CD4-positive, alpha-beta T cell treated with Interleukin-12 subunit alpha and Interleukin-12 subunit beta, for 1 hour (primary cell): ENCODE data around the gene TUBE1.
"Not testable (repeated sequence)": the region's sequence is repeated elsewhere in the genome, so short reads cannot be mapped to it uniquely, and the experiment has no call there.

ENCODE experiments used
- DNase-seq: peaks from one replicate; pipeline ENCODE4 v3.0.0-alpha.2; 2020

Gene TUBE1

DNA sequence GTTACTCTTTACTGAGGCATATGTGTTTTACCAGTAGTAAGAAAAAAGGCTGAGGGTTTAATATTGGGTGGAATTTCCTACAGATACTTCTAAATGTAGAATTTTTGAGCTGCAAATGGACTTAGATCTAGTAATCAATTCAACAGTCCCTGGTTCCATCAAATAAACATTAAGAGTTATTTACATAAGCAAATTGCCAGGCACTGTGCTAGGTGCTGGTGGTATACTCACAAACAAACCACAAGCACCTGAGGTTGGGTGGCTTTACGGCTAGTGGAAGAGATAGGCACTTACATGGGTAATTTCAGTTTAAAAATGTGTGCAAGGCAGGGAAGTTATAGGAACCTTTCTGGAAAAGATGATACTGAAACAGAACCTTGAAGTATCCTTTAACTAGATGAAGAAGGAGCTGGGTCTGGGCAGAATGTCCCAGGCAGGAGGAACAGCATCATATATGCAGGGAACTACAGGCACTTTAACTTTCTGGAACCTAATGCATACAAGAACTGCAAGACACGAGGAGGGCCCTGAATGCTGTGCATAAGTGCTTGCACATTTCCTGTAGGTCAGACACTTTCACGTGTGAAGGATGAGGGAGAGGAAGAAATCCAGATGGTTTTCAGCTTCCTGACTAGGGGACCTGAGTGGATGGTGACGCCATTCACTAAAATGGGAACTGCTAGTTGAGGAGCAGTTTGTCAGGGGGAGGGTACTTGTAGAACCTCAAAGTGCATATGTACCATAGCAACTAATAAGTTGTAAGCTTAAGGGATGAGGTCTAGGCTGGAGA is 28.8 kb downstream of the TUBE1 start:
- no peak for DNase-seq

DNA sequence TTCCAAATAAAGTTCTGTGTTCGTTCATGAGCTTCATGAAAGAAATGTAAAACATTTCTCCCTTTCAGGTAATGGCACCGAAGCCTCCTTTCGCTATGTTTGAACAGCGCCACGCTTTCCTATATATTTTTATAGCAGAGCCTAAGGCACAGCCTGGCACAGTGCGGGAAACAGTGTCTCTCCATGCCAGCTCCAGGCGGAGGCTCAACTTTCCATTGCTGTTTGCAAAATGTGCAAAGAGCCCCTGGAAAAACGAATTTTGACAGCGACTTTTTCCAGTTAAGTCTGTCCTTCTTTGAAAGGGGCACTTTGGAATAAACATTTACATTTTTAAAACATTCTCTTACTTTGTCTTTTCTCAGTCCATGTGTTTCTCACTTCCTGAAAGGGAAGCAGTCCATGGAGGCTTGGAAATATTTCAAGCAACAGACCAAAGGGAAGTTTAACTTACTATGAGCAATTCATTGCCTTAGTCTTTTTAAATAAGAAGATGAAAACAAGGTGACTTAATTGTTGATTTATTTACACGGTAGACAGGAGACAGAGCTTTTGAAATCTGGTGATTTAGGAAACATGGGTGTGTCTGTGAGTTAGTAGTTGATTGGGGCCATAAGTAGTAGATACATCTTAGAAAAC is 32.6 kb downstream of the TUBE1 start:
- DNase-seq, result no peak

DNA sequence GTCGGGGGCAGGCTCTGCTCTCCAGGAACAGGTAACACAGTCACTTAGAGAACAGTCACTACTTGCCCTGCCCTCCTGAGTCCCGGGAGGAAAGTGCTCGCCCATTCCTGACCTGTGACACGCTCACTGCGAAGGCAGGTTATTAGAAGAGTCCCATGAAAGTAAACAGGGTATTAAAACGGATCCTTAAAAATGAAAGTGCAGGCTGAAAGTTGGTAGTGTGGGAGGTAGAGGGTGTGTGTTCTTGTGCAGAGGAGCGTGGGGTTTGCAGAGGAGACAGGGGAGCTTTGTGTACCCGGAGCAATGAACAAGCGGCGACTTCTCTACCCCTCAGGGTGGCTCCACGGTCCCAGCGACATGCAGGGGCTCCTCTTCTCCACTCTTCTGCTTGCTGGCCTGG is 33.3 kb downstream of the TUBE1 start, which contains the start of gene CCN6:
TSS of gene CCN6 (plus strand) at position 104 of the 400 bp plus-strand sequence. CDS start at position 358, 254 bp downstream.
- DNase-seq, result no peak

DNA sequence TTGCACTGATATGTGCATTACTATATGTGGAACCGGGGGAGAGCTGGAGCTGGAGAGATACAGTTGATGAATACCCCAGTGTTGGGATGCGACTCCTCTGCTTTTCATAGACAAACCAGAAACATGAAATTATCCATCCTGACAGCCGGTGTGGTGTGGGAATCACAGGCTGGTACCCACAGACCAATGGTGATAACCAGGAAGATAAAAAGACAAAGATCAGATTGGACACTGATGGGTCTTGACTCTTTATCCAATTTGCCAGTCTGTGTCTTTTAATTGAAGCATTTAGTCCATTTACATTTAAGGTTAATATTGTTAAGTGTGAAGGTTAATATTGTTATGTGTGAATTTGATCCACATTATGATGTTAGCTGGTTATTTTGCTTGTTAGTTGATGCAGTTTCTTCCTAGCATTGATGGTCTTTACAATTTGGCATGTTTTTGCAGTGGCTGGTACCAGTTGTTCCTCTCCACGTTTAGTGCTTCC is 36.0 kb downstream of the TUBE1 start:
- DNase-seq, result not testable (repeated sequence)

DNA sequence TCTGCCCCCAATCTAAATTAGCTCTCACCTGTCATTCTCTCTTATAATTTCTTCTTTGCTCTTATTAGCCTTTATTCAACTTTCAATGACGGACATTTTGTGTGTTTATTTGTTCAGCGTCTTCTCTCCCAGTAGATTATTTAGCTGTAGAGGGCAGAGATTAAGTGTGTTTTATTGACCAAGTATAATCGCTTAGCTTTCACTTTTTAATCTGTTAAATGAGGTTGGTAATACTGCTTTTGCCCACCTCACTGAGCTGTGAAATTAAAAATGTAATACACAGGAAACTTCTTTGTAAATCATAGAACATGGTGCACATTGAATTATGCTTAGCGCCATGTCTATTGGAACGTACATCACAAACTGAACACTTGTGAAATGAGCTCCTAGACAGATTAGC is 36.9 kb downstream of the TUBE1 start:
- no peak for DNase-seq

DNA sequence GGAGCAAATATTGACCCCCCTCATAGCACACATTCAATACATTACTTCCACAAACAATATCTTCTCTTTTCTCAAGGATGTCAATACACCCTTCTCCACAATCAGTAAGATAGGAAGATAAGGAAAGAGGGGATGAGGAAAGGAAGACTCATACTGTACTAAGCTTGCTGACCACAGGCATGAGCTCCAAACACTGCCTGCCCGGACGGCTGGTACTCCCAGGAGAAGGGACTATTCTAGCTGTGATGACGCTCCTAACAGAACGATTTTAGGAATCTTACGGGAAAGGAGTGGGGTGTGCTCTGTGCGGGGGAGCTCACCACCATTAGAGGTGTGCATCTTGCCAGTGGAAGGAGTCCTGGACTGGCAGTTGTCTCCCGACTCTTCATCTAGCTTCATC is 37.3 kb downstream of the TUBE1 start:
- no peak for DNase-seq

DNA sequence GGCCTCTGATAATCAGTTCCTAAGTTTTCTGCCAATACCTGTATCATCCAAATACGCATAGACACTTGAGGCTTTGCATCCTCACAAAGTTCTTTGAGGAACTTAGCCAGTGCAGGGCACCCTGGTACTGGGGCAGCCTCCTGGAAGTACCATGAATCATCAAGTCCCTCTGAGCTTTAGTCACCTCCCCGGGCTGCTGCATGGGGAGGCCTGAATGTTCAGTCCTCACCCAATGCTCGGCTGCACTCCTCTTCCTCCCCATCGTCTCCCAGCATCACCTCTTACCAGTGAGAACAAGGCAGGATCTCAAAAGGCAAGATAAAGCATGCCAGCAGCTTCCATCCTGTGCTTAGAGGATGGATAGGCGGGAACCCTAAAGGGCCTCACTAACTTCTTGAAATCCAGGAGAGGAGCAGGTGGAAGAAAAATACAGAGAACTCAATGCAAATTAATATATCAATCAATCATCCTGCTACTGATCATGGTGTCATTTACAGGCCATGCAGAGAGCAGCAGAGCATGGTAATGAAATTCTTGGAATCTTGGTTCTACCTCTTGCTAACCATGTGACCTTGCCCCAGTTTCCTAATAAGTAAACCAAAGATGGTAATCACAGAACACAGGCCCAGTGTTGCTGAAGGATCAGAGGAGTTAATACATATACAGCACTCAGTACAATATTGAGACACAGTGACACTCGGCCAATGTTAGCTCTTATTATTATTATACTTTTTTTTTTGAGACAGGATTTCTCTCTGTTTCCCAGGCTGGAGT is 38.1 kb downstream of the TUBE1 start:
- DNase-seq, result no peak

DNA sequence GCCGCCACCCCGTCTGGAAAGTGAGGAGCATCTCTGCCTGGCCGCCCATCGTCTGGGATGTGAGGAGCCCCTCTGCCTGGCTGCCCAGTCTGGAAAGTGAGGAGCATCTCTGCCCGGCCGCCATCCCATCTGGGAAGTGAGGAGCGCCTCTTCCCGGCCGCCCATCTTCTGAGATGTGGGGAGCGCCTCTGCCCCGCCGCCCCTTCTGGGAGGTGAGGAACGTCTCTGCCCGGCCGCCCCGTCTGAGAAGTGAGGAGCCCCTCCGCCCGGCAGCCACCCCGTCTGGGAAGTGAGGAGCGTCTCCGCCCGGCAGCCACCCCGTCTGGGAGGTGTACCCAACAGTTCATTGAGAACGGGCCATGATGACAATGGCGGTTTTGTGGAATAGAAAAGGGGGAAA is 39.8 kb downstream of the TUBE1 start:
- not testable (repeated sequence) for DNase-seq

DNA sequence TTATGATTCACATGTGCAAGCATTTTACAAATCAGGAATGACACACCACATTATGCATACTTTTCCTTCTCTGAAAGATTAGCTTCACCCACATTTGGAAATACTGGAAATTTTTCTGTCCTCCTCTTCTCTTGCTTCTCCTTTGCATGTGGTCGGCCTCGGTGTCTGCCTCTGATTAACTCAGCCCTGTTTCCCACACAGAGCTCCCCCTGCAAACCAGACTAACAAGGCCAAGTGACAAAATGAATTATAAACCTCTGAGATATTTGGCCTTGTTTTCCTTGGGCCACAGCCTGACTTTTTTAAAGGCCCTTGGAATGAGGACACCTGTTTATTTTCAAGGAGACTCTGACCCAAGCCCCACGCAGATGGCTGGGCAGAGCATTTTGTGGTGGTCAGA is 42.4 kb downstream of the TUBE1 start:
- DNase-seq, result no peak

DNA sequence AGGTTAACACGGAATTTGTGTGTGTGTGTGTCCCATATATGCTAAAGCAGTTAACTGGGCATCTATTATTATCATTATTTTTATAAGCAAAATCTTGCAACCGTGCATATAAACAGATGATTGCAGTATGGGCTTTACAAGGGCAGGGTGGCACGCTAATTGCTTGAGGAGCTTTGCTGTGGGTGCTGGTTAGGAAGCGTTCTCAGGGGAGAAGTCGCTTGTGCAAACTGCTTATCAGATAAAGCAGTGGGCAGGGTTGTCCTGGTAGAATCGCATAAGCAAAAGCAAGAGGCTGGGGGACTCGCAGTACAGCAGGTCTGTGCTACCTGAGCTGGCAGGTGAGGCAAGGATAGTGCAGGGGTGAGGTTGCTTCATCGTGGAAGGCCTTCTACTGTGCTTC is 43.1 kb downstream of the TUBE1 start:
- DNase-seq, result no peak

DNA sequence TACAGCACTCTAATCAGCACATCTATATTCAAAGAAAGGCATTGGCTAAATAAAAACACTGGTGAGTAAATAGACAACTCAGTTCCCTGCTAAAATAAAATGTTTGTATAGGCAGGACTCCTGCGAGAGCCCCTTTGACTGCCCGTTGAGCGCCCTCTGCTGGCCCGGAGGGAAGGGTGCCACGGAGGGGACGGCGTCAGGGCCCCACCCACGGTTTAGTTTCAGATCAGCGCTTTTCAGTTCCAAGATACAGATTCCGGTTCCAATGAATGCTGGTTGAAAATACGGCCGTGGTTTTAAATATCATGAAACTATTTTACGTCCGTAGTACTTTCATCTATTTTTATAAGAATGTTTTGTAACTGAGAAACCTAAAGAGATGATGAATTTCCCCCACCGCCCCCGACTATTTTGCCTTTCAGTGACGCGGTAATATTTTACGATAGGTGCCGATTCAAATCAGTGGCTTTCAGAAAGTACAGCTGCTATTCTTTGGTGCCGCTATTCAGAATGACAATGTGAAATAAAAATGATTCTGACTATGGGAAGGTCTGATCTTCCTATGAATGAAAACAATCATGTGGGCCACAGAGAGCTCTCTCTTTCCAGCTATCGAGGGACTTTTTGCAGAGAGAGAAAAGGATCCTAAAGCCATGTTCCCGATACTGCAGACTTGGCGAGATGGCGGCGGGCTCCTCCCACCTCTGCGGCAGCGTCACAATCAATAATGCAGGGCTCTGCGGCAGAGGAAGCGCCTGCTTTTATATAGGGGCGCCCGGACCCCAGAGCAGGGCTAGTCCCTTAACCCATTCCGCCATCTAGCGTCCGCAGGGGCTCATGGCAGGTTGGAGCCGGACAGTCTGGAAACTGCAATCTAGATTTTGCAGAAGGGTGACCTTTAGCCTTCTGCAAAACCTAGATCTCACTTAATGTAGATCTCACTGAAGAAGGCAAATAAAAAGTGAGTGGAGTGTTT is 44.0 kb downstream of the TUBE1 start:
- DNase-seq, result peak; percentile 93

DNA sequence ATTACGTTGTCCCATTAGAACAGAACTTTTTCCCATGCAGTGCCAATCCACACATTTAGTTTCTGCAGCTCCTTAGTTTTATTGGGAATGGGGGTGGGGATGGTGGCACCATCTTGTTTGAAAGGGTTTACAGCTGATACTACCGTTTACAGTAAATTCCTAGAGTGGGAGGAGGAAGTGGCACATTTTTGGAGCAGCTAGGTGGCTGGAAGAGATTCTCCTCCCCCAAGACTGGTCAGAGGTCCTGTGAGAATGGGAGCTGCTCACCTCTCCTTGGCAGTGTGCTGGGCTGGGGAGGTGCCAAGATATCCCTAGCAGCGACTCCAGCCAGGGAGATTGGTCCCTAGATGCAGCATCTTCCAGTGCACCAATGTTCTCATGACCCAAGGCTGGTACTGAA is 45.7 kb downstream of the TUBE1 start:
- DNase-seq, result no peak

DNA sequence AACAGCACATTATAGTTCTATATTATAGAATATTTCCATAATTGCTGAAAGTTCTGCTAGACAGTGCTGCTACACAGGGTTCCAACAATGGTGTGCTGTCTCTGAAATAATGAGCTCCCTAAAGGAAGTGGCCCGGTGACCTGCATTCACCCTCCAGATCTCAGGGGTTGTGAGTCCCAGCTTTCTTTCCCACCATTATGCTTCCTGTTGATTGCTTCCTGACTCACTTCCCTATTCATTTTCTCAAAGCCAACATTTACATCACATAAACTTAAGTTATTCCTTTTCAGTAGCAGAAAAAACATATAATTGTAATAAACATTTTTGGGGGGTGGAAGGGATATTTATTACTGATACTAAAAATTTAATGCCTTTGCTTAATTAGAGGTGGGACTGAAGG is 46.3 kb downstream of the TUBE1 start:
- DNase-seq, result no peak

DNA sequence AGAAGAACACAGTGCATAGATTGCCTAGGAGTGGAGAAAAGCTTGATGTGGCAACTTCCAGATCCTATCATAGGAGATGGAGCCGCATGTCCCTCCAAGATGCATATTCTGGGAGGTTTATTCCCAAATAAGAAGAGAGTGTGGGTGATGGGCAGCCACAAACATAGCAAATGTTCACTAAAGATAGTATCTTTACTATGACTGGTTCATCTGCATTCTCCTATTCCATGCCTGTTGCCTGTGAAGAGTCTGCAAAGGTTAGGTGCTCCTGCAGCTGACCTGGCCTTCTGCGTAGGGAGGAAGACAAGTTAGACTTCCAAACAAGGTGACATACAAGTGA is 47.9 kb downstream of the TUBE1 start:
- DNase-seq, result no peak

DNA sequence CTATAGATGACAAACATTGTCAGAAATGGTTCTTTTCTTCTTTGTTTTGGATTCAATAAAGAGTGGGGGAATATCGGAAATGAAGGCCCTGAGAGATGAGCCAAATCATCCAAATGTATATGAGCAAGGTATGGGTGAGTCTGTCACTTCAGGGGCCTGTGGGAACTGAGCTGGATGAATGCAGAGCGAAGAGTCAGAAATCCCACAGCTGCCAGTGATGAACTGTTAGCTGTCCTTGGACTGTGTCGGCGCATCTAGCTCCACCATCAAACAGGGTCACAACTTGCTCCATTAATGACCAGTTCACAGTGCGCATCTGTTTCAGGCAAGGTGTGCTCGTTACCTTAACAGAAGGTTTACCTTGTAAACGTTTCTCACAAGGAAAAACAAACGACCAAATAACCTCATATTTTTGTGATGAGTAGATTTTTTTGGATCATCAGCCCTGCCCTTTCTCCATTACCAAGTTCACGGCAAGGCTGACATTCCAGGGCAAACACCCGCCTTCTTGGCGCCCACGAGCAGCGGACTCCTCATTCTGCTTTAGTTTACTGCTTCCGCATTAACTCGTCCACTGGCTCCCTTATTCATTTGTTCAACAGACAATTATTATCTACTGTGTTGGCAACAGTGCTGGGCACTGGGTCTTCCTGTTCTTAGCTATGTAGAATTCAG is 48.4 kb downstream of the TUBE1 start:
- DNase-seq, result no peak

DNA sequence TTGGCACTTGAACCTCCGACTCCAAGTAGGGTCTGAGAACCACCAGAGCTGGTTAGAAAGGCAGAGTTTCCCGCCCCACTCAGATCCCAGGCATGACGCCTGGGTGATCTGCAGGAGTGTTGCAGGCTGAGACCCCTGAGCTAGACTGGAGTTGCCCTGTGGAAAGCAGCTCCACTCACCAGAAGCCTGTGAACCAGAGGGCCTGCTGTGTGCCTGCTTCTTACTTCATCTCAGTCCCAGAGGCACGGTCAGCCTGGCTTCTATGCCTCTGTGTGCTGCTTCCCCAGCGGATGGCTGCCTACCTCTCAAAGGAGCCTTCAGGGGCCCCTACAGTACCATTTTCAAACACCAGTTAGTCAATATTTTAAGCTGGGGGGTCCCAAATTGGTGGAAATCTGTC is 49.0 kb downstream of the TUBE1 start:
- DNase-seq, result no peak

DNA sequence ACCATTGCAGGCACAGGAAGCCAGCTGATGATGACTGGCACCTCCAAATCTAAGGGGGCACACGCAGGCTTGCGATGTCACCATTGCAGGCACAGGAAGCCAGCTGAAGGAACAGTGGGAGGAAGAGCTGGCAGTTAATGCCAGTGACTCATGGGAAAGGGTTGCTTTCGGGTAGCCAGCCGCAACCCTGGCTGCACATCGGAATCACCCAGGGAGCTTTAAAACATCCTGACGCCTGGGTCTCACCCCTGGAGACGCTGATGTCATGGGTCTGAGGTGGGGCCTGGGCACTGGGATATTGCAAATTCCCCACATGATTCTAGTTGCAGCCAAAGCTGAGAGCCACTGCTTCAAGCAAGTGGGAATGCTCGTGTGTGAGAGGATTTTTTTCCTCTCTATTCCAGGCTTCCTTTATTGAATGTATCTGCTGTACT is 49.5 kb downstream of the TUBE1 start:
- DNase-seq, result no peak

DNA sequence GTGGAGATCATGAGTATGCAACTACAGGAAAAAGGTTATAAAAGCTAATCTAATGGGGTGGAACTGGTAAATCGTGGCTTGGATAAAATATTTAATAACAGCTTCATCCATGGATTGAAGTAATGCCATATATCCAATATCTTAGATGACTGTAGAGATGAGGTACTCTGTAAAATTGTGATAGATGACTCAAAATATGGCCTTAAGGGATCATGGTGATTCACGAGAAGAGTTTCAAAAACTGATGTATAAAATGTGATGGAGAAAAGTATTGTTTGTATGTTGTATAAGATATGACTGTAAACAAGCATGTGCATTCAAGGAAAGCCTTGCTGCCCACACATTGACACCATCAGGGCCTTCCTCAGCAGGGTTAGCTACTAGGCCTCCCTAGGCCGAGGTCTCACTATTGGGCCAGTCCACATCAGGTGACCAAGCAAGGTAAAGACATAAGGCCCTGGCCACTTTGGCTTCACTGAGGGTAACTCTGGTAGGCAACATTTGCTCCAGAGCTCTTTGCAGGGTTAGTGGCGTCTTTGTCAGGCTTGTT is 51.1 kb downstream of the TUBE1 start:
- DNase-seq, result no peak

DNA sequence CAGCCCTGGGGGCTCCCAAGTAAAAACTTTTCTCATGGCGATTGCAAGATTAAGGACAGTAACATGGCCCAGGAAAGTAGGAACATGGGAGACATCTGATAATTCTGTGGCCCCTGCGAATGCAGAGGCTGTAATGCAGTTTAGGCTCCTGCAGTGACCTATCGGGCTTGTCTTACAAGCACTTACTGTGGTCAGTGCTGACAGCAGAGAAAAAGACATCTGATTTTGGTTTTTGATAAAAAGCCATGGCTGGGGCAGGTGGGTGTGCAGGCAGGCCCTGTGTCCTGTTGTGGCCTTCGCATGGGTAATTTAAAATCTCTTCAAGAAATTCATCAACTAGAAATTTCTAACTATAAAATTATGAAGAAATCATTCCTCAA is 52.7 kb downstream of the TUBE1 start:
- no peak for DNase-seq

DNA sequence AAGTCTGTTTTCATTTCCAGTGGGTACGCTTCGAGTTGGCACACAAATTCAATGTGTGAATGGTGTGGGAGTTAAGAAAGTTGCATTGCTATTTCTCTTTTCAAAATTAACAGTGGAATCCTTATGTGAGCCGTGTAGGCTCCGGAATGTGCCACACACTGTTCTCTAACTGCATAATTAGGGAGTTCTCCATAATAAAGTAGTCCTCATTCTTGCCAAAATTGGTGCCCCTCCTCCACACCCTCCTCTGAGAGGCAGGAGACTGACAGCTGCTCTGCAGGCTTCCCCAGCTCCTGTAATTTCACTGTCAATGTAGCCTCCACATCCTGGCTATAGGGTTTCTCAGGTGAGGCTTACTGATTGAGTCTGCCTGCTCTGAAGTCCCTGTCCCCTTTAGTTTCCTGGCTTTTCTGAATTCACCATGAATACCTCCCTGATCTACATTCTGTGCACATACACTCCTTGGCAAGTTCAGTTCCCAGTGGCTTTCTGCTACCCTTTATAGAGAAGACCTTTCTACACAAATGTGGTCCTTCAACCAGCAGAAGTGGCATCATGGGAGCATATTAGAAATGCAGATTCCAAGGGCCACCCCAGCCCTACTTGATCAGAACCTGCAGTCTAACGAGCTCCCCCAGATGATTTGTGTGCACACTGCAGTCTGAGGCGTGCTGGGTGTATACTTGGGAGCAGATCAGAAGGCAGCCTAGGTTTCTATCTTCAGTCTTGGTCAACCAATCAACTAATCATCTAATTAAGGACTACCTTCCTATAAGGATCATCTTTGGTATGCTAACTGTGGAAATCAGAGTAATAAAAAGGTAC is 53.3 kb downstream of the TUBE1 start:
- DNase-seq, result no peak

DNA sequence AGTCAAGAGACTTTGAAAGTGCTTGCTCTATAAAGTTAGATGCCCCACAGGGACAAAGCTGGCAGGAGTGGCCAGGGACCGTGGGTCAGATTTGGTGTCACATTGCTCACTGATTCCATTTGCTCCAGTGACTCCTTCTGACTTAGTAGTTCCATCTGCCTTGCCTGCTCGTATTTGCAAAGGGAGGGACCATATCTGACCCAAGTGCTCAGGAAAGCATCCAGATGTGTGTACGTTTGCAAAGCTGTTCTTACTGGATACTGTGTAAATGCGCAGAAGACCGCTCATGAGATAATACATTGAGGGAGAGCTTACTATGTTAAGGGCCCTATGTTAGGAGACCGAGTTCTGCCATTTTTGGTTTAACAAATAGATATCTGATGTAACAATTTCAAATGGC is 54.6 kb downstream of the TUBE1 start:
- no peak for DNase-seq
